SK-N-DZ (cell line): ENCODE measurements around the gene PPP1R9A.

ENCODE experiments used
- DNase-seq: peaks from one replicate; pipeline ENCODE4 v3.0.0-alpha.2; 2015; ENCODE audit warnings: low spot score

Gene PPP1R9A

GRCh38 chr7:95199779-95200558 is 292.6 kb downstream of the PPP1R9A start:
- DNase-seq, result peak; percentile 65

GRCh38 chr7:95200741-95201140 is 293.3 kb downstream of the PPP1R9A start:
- no peak for DNase-seq

GRCh38 chr7:95201727-95202126 is 294.3 kb downstream of the PPP1R9A start:
- peak; percentile 27 for DNase-seq

GRCh38 chr7:95204618-95205017 is 297.2 kb downstream of the PPP1R9A start:
- no peak for DNase-seq

- no peak for DNase-seq
Observed at GRCh38 chr7:95205665-95206225, 298.4 kb downstream of the PPP1R9A start.

GRCh38 chr7:95209276-95209675 is 301.9 kb downstream of the PPP1R9A start:
- DNase-seq, result no peak

GRCh38 chr7:95209788-95210187 is 302.4 kb downstream of the PPP1R9A start:
- DNase-seq, result no peak

- no peak for DNase-seq
Observed at GRCh38 chr7:95213148-95213547, 305.8 kb downstream of the PPP1R9A start.

- no peak for DNase-seq
Observed at GRCh38 chr7:95213809-95214492, 306.6 kb downstream of the PPP1R9A start.

- no peak for DNase-seq
Observed at GRCh38 chr7:95219721-95220120, 312.3 kb downstream of the PPP1R9A start.

- no peak for DNase-seq
Observed at GRCh38 chr7:95220328-95220727, 312.9 kb downstream of the PPP1R9A start.

GRCh38 chr7:95225301-95225700 is 317.9 kb downstream of the PPP1R9A start:
- DNase-seq, result no peak

GRCh38 chr7:95229301-95229700 is 321.9 kb downstream of the PPP1R9A start:
- no peak for DNase-seq

- DNase-seq, result no peak
Observed at GRCh38 chr7:95238252-95238943, 331.0 kb downstream of the PPP1R9A start.

- DNase-seq, result no peak
Observed at GRCh38 chr7:95240921-95241320, 333.5 kb downstream of the PPP1R9A start.

GRCh38 chr7:95242266-95242665 is 334.9 kb downstream of the PPP1R9A start:
- DNase-seq, result no peak

GRCh38 chr7:95244616-95245015 is 337.2 kb downstream of the PPP1R9A start:
- no peak for DNase-seq

GRCh38 chr7:95245828-95246500 is 338.6 kb downstream of the PPP1R9A start:
- no peak for DNase-seq

- DNase-seq, result peak; percentile 65
Observed at GRCh38 chr7:95246831-95247370, 339.5 kb downstream of the PPP1R9A start.

- no peak for DNase-seq
Observed at GRCh38 chr7:95250571-95250970, 343.2 kb downstream of the PPP1R9A start.

- DNase-seq, result no peak
Observed at GRCh38 chr7:95251966-95252365, 344.6 kb downstream of the PPP1R9A start.
